AG09319 (cell line): ENCODE results near the gene FAIM2.
"Not testable (repeated sequence)": the region's sequence is repeated elsewhere in the genome, so short reads cannot be mapped to it uniquely, and the experiment has no call there.

Experiments used
- DNase-seq: peaks from one replicate; pipeline ENCODE4 v3.0.0-alpha.2; 2010; ENCODE audit warnings: low read depth; ENCODE audit errors: extremely low read depth
- CTCF ChIP-seq: IDR thresholded peaks from 2 replicates; pipeline ENCODE4 v1.5.1; 2011; ENCODE audit warnings: low read depth, mild to moderate bottlenecking, inconsistent platforms, low read length, moderate library complexity

The FAIM2 gene

GRCh38 chr12:49874142-49874897, 29.4 kb downstream of the FAIM2 start:
- no peak for TF ChIP-seq CTCF
- no peak for DNase-seq

- no peak for DNase-seq
- no peak for TF ChIP-seq CTCF
Measured at GRCh38 chr12:49873361-49873934, 30.3 kb downstream of the FAIM2 start.

GRCh38 chr12:49872781-49873181, 30.9 kb downstream of the FAIM2 start:
- no peak for TF ChIP-seq CTCF
- DNase-seq: no peak

- TF ChIP-seq CTCF: no peak
- no peak for DNase-seq
Measured at GRCh38 chr12:49872381-49872780, 31.3 kb downstream of the FAIM2 start.

GRCh38 chr12:49871811-49872251, 31.9 kb downstream of the FAIM2 start:
- DNase-seq: not testable (repeated sequence)

- DNase-seq: no peak
- no peak for TF ChIP-seq CTCF
Measured at GRCh38 chr12:49871263-49871561, 32.5 kb downstream of the FAIM2 start.

- DNase-seq: no peak
- TF ChIP-seq CTCF: no peak
Measured at GRCh38 chr12:49870501-49871262, 33.0 kb downstream of the FAIM2 start.
